Upper lobe of left lung (tissue), 4 donors: Measurements from ENCODE around the gene MIA3.

Source experiments
- POLR2A ChIP-seq, 4 donors: fragments of 450-650 bp; IDR thresholded peaks; one replicate each; pipeline ENCODE4 v1.5.1; 2016 to 2017; ENCODE audit warnings: antibody characterized with exemption in 4 of 4, mild to moderate bottlenecking in 2 of 4
- POLR2AphosphoS5 ChIP-seq, 2 donors: sonication (generic); formaldehyde crosslinking; IDR thresholded peaks; one replicate each; pipeline ENCODE4 v1.5.1; 2017; ENCODE audit warnings: antibody characterized with exemption in 2 of 2
- TF ChIP-seq, protein P1 (sequence below), 6 experiments: fragments of 450-650 bp in 4 of 6; fragments of 200-600 bp in 2 of 6; sonication (generic) in 2 of 6; IDR thresholded peaks; one replicate each; pipeline ENCODE4 v1.5.1; 2016 to 2019; ENCODE audit warnings: antibody characterized with exemption in 6 of 6

DNA sequence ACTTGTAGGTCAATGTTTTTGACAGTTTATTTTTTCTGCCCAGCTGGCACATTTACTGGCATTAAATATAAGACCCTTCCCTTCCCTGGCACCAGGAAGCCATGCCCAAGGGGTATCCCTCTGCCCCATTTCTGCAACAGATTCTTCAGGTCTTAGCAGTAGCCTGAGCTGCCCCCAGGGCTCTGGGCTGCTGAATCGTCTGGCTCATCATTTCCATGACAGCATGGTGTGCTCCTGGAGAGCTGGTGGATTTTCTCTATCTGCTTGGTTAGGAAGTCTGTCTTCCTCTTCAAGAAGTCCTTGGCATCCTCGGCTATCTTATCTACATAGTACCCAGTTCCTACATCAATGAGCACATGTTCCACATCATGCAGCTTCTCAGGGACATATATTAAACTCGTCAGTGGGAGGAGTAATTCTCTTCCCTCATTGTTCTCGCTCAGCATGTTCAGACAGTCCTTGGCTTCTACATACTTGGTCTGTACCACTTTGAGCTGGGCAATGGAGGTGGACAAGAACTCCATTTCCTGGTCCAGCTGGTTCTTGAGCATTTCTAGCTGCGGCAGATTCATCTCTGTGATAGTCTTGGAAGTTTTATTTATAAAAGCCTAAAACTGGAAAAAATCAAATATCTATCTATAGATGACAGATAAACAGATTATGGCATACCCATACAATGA is 23.5 kb downstream of the MIA3 start:
- no peak for TF ChIP-seq POLR2A (IDR thresholded peaks at IDR 0.05)
- TF ChIP-seq, protein P1, sequence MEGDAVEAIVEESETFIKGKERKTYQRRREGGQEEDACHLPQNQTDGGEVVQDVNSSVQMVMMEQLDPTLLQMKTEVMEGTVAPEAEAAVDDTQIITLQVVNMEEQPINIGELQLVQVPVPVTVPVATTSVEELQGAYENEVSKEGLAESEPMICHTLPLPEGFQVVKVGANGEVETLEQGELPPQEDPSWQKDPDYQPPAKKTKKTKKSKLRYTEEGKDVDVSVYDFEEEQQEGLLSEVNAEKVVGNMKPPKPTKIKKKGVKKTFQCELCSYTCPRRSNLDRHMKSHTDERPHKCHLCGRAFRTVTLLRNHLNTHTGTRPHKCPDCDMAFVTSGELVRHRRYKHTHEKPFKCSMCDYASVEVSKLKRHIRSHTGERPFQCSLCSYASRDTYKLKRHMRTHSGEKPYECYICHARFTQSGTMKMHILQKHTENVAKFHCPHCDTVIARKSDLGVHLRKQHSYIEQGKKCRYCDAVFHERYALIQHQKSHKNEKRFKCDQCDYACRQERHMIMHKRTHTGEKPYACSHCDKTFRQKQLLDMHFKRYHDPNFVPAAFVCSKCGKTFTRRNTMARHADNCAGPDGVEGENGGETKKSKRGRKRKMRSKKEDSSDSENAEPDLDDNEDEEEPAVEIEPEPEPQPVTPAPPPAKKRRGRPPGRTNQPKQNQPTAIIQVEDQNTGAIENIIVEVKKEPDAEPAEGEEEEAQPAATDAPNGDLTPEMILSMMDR (IDR thresholded peaks at IDR 0.05), result no peak
- no peak for TF ChIP-seq POLR2AphosphoS5 (IDR thresholded peaks at IDR 0.05)
